Stimulated activated CD4-positive, alpha-beta T cell treated with anti-CD3 and anti-CD28 coated beads, Interleukin-4, amount 100 ng/mL, for 24 hours (primary cell): ENCODE data around the gene PRICKLE4.

Source experiments
- DNase-seq: peaks from one replicate; pipeline ENCODE4 v3.0.0-alpha.2; 2020

PRICKLE4 gene

DNA sequence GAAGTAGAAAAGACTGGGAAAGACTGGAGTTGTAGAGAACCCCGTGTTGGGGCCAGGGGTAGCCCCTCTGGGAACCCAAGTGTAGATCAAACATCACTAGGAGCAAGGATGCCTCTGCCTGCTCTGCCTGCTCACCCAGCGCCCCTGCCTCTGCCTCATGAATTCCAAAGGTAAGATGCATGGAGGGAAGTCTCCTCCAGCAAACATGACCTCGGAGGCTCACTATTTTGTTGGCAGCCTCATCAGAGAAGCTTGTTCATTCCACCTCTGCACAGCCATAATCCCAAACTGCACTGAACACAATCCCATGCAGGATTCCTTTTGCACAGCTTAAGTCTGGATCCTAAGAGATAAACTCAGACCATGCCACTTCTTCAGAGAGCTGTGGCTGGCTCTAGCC lies 5.7 kb upstream of the PRICKLE4 start:
- no peak for DNase-seq

GRCh38 chr6:41775293-41775882 lies 5.2 kb upstream of the PRICKLE4 start:
- DNase-seq, result no peak

DNA sequence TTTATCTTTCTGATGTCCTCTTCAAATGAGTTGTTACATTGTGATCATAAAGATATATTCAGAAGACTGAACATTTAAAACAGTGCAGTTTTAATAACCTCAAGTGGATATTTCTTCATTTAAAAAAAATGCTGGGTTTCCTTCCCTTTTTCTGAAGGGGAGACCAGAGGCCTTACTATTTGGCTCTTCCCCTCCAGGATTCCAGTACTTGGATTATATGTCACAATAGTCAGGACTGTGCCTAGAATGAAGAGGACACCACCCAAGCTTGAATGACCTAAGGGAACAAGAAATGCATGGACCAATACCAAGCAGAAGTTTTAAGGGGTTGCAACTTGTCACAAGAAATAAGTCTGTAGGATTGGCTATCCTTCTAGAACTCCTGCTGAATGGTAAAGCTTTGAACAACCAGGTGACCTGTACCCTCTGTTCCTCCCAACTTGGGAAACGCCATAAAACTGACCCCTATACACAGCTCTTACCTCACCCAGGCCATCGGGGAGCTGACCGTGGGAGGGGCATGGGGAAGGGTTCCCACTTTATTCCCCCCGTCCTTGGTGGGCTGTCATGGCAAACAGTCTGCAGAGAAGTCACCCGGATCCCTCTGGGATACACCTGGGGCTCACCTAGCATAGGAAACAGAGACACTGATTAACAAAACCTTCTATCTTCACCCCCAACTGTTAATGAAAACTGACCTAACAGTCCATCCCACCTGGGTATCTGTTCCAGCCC lies 2.9 kb upstream of the PRICKLE4 start:
- DNase-seq, result no peak

- no peak for DNase-seq
These were observed 1.7 kb upstream of the PRICKLE4 start for GRCh38 chr6:41778895-41779294.

DNA sequence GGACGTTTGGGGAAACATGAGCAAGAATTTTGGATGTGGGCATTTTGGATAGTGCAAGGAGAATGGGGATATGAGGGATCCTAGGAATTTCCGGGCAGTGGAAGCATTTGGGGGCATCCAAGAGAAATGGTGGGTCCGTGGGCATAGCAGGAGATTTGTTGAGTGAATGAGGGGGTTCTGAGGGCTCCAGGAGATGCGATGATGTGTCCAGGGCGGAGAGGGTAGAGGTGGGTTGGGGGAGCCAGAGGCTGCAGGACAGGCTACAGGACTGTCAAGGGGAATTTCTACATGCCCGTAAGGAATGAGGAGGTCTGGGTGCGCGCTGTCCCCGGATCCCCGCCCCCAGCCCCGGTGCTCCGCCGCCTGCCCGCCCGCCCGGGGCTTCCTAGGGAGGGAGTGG lies 1.2 kb upstream of the PRICKLE4 start:
- no peak for DNase-seq

GRCh38 chr6:41779788-41780550 lies 613 bp upstream of the PRICKLE4 start, which contains the start of gene FRS3:
Gene FRS3 (minus strand): TSS chr6:41779900. CDS start chr6:41776987, 2,913 bp downstream.
- DNase-seq, result peak; percentile 99

- no peak for DNase-seq
These were observed 766 bp downstream of the PRICKLE4 start for GRCh38 chr6:41781366-41781730.

DNA sequence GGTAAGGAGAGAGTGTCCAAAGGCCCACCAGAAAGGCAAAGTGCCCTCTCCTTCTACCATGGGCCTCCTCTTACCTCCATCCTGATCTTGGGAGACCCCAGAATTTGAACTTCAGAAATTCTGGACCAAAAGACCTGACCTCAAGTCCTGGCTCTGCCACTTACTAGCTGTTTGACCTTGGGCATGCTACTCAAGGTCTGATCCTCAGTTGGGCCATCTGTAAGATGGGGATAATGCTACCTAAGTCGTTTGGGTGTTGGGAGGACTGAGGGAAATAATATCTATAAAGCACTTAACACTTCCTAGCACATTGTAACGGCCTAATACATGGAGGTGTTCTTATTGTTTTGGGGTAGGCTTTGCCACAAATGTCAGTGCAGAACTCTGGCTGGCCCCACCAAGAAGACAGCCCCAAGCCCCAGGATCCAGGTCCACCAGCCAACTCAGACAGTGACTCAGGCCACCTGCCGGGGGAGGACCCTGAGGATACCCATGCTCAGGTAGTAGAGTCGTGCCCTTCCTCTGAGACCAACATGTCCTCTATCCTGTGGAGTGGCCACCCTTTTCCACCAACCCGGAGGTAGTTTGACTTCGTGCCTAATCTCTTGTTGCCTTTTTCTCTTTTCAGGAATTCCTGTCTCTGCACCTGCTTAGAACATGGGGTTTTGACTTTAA lies 2.7 kb downstream of the PRICKLE4 start:
- DNase-seq, result no peak

GRCh38 chr6:41784581-41785171 lies 4.1 kb downstream of the PRICKLE4 start:
- no peak for DNase-seq

DNA sequence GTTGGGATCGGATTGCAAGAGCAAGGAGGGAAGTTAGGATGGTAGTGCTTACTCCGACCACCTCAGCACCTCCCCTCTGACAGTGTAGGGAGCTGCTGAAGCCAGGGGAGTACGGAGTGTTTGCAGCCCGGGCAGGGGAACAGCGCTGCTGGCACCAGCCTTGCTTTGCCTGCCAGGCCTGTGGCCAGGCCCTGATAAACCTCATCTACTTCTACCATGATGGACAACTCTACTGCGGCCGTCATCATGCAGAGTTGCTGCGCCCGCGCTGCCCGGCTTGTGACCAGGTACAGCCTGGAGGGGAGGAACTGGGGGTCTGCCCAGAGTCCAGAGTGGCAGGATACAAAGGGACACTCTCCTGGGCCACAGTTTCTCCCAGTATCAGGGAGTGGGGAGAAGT lies 4.7 kb downstream of the PRICKLE4 start:
- no peak for DNase-seq

DNA sequence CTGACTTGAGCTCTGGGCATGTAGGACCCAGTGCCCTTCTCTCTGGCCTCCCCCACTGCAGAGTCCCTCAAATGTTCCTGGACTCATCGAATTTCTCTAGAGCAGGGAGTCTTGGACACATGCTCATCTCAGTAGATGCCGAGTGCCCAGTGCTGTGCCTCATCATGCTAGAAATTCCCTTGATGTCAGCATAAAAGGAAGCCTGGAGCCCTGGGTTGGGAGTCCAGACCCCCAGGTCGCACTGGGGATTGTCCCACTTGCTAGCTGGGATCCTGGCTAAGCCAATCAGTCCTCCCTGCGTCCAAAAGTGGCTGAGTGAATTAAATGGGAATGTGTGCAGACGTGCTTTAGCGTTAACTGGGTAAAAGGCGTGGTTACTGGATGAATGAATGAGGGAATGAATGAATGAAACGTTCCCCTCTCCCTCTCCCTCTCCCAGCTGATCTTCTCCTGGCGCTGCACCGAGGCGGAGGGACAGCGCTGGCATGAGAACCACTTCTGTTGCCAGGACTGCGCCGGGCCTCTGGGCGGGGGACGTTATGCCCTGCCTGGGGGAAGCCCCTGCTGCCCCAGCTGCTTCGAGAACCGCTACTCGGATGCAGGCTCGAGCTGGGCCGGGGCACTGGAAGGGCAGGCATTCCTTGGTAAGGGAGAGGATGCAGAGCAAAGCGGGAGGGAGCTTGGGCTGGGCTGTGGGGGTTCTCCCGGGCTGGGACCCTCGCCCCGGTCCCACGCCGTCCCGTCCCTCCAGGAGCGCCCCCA lies 5.3 kb downstream of the PRICKLE4 start:
- no peak for DNase-seq

GRCh38 chr6:41786451-41787218 lies 6.1 kb downstream of the PRICKLE4 start:
- DNase-seq, result peak; percentile 88

DNA sequence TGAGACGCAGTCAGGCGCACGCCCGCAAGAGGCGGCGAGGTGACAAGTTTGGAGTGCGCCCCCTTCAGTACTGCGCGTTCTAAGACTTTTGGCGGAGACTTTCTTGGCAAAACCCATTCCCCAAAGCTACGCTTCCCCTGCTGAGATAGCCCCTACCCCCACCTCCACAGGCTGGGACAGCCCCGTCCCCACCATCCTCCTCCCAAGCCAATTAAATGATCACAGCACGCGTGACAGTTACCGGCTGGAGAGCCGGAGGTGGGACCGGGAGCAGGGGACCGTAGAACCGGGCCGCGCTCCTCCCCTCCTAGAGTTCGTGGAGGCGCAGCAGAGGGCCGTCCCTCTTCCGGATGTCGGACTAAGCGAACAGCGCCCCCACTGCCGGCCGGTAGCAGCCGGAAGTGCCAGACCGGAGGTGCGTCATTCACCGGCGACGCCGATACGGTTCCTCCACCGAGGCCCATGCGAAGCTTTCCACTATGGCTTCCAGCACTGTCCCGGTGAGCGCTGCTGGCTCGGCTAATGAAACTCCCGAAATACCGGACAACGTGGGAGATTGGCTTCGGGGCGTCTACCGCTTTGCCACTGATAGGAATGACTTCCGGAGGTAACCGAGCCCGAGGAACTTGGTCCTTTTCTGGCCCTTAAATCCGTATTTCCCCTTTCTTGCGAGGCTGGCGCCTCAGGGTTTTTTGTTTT lies 6.8 kb downstream of the PRICKLE4 start, which contains the start of gene TOMM6:
TSS of gene TOMM6 (plus strand) at position 476 of the 699 bp plus-strand sequence. CDS start at position 480, 4 bp downstream.
- DNase-seq, result peak; percentile 96

DNA sequence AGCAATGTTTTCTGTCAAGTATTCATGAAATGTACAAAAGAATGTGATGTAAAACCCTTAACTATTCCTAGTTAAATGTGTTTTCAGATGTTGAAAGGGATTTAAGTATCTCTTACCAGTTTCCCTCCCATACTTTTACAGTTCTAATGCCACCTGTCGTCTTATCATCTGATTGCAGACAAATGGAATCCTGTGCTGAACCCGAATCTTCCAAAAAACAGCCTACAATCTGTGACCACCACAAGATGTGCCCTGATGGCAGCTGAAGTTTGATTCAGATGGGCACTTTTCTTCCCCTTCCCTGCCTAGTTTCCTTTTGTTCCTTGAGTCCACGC lies 8.8 kb downstream of the PRICKLE4 start:
- no peak for DNase-seq

DNA sequence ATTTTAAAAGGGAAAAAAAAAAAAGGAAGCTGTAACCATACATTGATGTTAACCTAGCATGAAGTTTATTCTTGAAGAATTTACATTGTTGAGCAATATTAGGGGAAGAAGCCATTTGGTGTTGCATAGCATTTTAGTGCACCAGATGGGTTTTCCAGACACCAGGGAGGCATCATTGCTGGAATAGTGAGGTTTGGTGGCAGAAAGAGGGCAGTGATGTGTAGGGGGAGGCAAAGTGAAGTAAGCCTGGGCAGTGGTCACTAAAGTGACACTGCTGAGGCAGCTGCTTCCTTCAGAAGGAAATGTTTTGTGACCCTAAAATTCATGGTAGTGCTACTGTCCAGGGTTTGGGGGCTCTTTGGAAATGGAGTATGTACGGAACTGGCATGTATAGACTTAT lies 9.5 kb downstream of the PRICKLE4 start:
- no peak for DNase-seq

DNA sequence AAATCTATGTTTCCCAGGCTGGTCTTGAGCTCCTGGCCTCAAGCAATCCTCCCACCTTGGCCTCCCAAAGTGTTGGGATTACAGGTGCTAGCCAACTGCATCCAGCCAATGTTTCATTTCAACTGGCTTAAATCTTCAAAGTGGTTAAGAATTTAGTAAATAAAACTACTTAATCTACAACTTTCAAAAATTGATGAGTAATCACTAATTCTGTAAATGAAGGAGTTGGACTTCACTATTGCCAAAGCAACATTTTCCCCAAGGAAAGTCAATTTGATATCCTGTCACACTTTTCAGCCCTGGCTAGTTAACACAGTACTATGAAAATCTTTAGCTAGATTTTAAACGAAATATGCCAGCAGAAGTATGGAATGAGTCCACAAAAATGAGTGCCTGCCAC lies 10.7 kb downstream of the PRICKLE4 start:
- no peak for DNase-seq

GRCh38 chr6:41791984-41792383 lies 11.4 kb downstream of the PRICKLE4 start:
- no peak for DNase-seq

- DNase-seq, result no peak
These were observed 15.9 kb downstream of the PRICKLE4 start for GRCh38 chr6:41796474-41796873.

GRCh38 chr6:41798901-41799558 lies 18.4 kb downstream of the PRICKLE4 start:
- no peak for DNase-seq

GRCh38 chr6:41799559-41799911 lies 19.0 kb downstream of the PRICKLE4 start:
- no peak for DNase-seq
